Activated T-helper 17 cell treated with anti-CD3 and anti-CD28 coated beads, Interleukin-2, amount 50 U/mL, for 72 hours (primary cell): ENCODE results near the gene USP16. TPM values are rescaled to one million over a fixed set of nuclear protein-coding genes. Genes with fewer than 3 reads are reported as not detected.
"Not testable (repeated sequence)": the region's sequence is repeated elsewhere in the genome, so short reads cannot be mapped to it uniquely, and the experiment has no call there.

ENCODE experiments used
- ATAC-seq: fragments of 150-1000 bp; cut with Tn5 transposase; replicated peaks from 2 replicates; pipeline ENCODE4 v1.10.0; 2021; ENCODE audit warnings: mild to moderate bottlenecking, moderate library complexity
- H3K27ac Mint-ChIP-seq: one replicate; pipeline ENCODE4 v1.8.0; 2022; ENCODE audit warnings: mixed read lengths
- H3K27me3 Mint-ChIP-seq: one replicate; pipeline ENCODE4 v1.8.0; 2022; ENCODE audit warnings: mixed read lengths
- H3K36me3 Mint-ChIP-seq: one replicate; pipeline ENCODE4 v1.8.0; 2022; ENCODE audit warnings: low read depth, mild to moderate bottlenecking, mixed read lengths
- H3K4me1 Mint-ChIP-seq: one replicate; pipeline ENCODE4 v1.8.0; 2022; ENCODE audit warnings: mixed read lengths
- H3K4me3 Mint-ChIP-seq: one replicate; pipeline ENCODE4 v1.8.0; 2022; ENCODE audit warnings: mild to moderate bottlenecking, mixed read lengths
- H3K9me3 Mint-ChIP-seq: one replicate; pipeline ENCODE4 v1.8.0; 2022; ENCODE audit warnings: mixed read lengths
- total RNA-seq, 2 donors: library from RNA; stranded (reverse); gene quantifications; one replicate each; pipeline ENCODE4 v1.2.3, GENCODE V29; 2022

Gene USP16
- total RNA-seq, 2 donors from 2014 or later, result 37.8 to 47.6 TPM

GRCh38 chr21:29011236-29011635 lies 13.2 kb upstream of the USP16 start:
- ATAC-seq, H3K27ac Mint-ChIP-seq, H3K4me1 Mint-ChIP-seq, H3K27me3 Mint-ChIP-seq, H3K4me3 Mint-ChIP-seq, H3K9me3 Mint-ChIP-seq: not testable (repeated sequence)
- H3K36me3 Mint-ChIP-seq, result peaks cover 21% of the 10 kb centered on the region

GRCh38 chr21:29017639-29018237 lies 6.7 kb upstream of the USP16 start:
- Mint-ChIP-seq H3K27ac (peak overlapping the region; percentile 84), H3K36me3 (peaks cover 18% of the 10 kb centered on the region), H3K9me3 (no peaks in the 10 kb centered on the region), H3K4me1 (peaks cover 9% of the 10 kb centered on the region), H3K27me3 (no peaks in the 10 kb centered on the region), H3K4me3 (peak overlapping the region; percentile 90)
- no peak for ATAC-seq

- H3K4me1 Mint-ChIP-seq, result peaks cover 13% of the 10 kb centered on the region
- no peaks in the 10 kb centered on the region for H3K9me3 Mint-ChIP-seq
- peaks cover 18% of the 10 kb centered on the region for H3K36me3 Mint-ChIP-seq
- peak; percentile 22 for ATAC-seq
- H3K4me3 Mint-ChIP-seq, result peak overlapping the region; percentile 90
- no peaks in the 10 kb centered on the region for H3K27me3 Mint-ChIP-seq
- peak overlapping the region; percentile 84 for H3K27ac Mint-ChIP-seq
Observed at GRCh38 chr21:29018540-29018939, 5.9 kb upstream of the USP16 start.

GRCh38 chr21:29022166-29022565 lies 2.3 kb upstream of the USP16 start:
- H3K36me3 Mint-ChIP-seq, result peaks cover 42% of the 10 kb centered on the region
- H3K9me3 Mint-ChIP-seq, result no peaks in the 10 kb centered on the region
- H3K27ac Mint-ChIP-seq, result peak overlapping the region; percentile 73
- ATAC-seq, result no peak
- H3K27me3 Mint-ChIP-seq, result no peaks in the 10 kb centered on the region
- H3K4me1 Mint-ChIP-seq, result peaks cover 19% of the 10 kb centered on the region
- peak overlapping the region; percentile 89 for H3K4me3 Mint-ChIP-seq

GRCh38 chr21:29025328-29025713 lies 853 bp downstream of the USP16 start:
- H3K27me3 Mint-ChIP-seq, result no peaks in the 10 kb centered on the region
- peaks cover 54% of the 10 kb centered on the region for H3K36me3 Mint-ChIP-seq
- H3K4me3 Mint-ChIP-seq, result peak overlapping the region; percentile 89
- peaks cover 15% of the 10 kb centered on the region for H3K4me1 Mint-ChIP-seq
- no peaks in the 10 kb centered on the region for H3K9me3 Mint-ChIP-seq
- ATAC-seq, result peak; percentile 20
- peak overlapping the region; percentile 94 for H3K27ac Mint-ChIP-seq

- H3K36me3 Mint-ChIP-seq, result peaks cover 94% of the 10 kb centered on the region
Observed at GRCh38 chr21:29029524-29029923, 5.1 kb downstream of the USP16 start.

GRCh38 chr21:29030909-29031308 lies 6.4 kb downstream of the USP16 start:
- no peak for ATAC-seq
- H3K9me3 Mint-ChIP-seq, result no peaks in the 10 kb centered on the region
- H3K4me1 Mint-ChIP-seq, result peaks cover 20% of the 10 kb centered on the region
- H3K27me3 Mint-ChIP-seq, result no peaks in the 10 kb centered on the region
- H3K27ac Mint-ChIP-seq, result no peak overlapping the region
- no peak overlapping the region for H3K4me3 Mint-ChIP-seq
- H3K36me3 Mint-ChIP-seq, result peaks cover 93% of the 10 kb centered on the region

More at GRCh38 chr21:29029524-29029923, 5.1 kb downstream of the USP16 start:
- Mint-ChIP-seq H3K9me3 (no peaks in the 10 kb centered on the region), H3K27me3 (no peaks in the 10 kb centered on the region), H3K4me3 (no peak overlapping the region), H3K27ac (no peak overlapping the region), H3K4me1 (peaks cover 17% of the 10 kb centered on the region)
- ATAC-seq, result no peak

GRCh38 chr21:29033301-29033700 lies 8.8 kb downstream of the USP16 start:
- ATAC-seq, result no peak
- H3K27ac Mint-ChIP-seq, result peak overlapping the region; percentile 12
- H3K4me1 Mint-ChIP-seq, result peaks cover 15% of the 10 kb centered on the region
- H3K4me3 Mint-ChIP-seq, result no peak overlapping the region
- H3K27me3 Mint-ChIP-seq, result no peaks in the 10 kb centered on the region
- H3K36me3 Mint-ChIP-seq, result peaks cover 99% of the 10 kb centered on the region
- H3K9me3 Mint-ChIP-seq, result no peaks in the 10 kb centered on the region

- Mint-ChIP-seq H3K4me3 (no peak overlapping the region), H3K9me3 (no peaks in the 10 kb centered on the region), H3K36me3 (peaks cover 99% of the 10 kb centered on the region), H3K27ac (peak overlapping the region; percentile 12), H3K4me1 (peaks cover 15% of the 10 kb centered on the region), H3K27me3 (no peaks in the 10 kb centered on the region)
- ATAC-seq, result no peak
Observed at GRCh38 chr21:29033871-29034270, 9.4 kb downstream of the USP16 start.

- H3K27me3 Mint-ChIP-seq, result no peaks in the 10 kb centered on the region
- H3K4me3 Mint-ChIP-seq, result no peak overlapping the region
- H3K9me3 Mint-ChIP-seq, result no peaks in the 10 kb centered on the region
- no peak for ATAC-seq
- H3K36me3 Mint-ChIP-seq, result peaks cover 99% of the 10 kb centered on the region
- H3K4me1 Mint-ChIP-seq, result peaks cover 10% of the 10 kb centered on the region
- no peak overlapping the region for H3K27ac Mint-ChIP-seq
Observed at GRCh38 chr21:29034678-29035077, 10.2 kb downstream of the USP16 start.

- H3K4me1 Mint-ChIP-seq, result no peaks in the 10 kb centered on the region
- no peak overlapping the region for H3K4me3 Mint-ChIP-seq
- ATAC-seq, result no peak
- no peak overlapping the region for H3K27ac Mint-ChIP-seq
- no peaks in the 10 kb centered on the region for H3K27me3 Mint-ChIP-seq
- H3K9me3 Mint-ChIP-seq, result no peaks in the 10 kb centered on the region
- no peaks in the 10 kb centered on the region for H3K36me3 Mint-ChIP-seq
Observed at GRCh38 chr21:29052224-29052623, 27.8 kb downstream of the USP16 start.

- no peaks in the 10 kb centered on the region for H3K4me1 Mint-ChIP-seq
- H3K36me3 Mint-ChIP-seq, result peaks cover 5% of the 10 kb centered on the region
- no peaks in the 10 kb centered on the region for H3K9me3 Mint-ChIP-seq
- no peak for ATAC-seq
- no peak overlapping the region for H3K4me3 Mint-ChIP-seq
- H3K27me3 Mint-ChIP-seq, result no peaks in the 10 kb centered on the region
- no peak overlapping the region for H3K27ac Mint-ChIP-seq
Observed at GRCh38 chr21:29053011-29053553, 28.6 kb downstream of the USP16 start.

GRCh38 chr21:29053656-29054055 lies 29.2 kb downstream of the USP16 start:
- Mint-ChIP-seq H3K9me3 (no peaks in the 10 kb centered on the region), H3K27me3 (no peaks in the 10 kb centered on the region), H3K4me1 (no peaks in the 10 kb centered on the region), H3K36me3 (peaks cover 11% of the 10 kb centered on the region), H3K4me3 (no peak overlapping the region), H3K27ac (no peak overlapping the region)
- ATAC-seq, result no peak

- ATAC-seq, result no peak
- H3K36me3 Mint-ChIP-seq, result peaks cover 25% of the 10 kb centered on the region
- no peaks in the 10 kb centered on the region for H3K4me1 Mint-ChIP-seq
- H3K9me3 Mint-ChIP-seq, result no peaks in the 10 kb centered on the region
- no peaks in the 10 kb centered on the region for H3K27me3 Mint-ChIP-seq
- H3K4me3 Mint-ChIP-seq, result no peak overlapping the region
- no peak overlapping the region for H3K27ac Mint-ChIP-seq
Observed at GRCh38 chr21:29055080-29055479, 30.6 kb downstream of the USP16 start.

- Mint-ChIP-seq H3K27ac (no peak overlapping the region), H3K4me1 (no peaks in the 10 kb centered on the region), H3K36me3 (peaks cover 35% of the 10 kb centered on the region), H3K4me3 (no peak overlapping the region), H3K27me3 (no peaks in the 10 kb centered on the region), H3K9me3 (no peaks in the 10 kb centered on the region)
- ATAC-seq, result no peak
Observed at GRCh38 chr21:29056005-29056404, 31.5 kb downstream of the USP16 start.
